GM18498 (cell line): ENCODE data around the gene HSD17B14.
"Not testable (repeated sequence)": the region's sequence is repeated elsewhere in the genome, so short reads cannot be mapped to it uniquely, and the experiment has no call there.

ENCODE experiments used
- ATAC-seq: cut with Tn5 transposase; IDR thresholded peaks from one replicate; pipeline ENCODE4 v1.9.1; 2021; ENCODE audit warnings: mild to moderate bottlenecking, moderate library complexity; ENCODE audit not compliant: unreplicated experiment

Gene HSD17B14

DNA sequence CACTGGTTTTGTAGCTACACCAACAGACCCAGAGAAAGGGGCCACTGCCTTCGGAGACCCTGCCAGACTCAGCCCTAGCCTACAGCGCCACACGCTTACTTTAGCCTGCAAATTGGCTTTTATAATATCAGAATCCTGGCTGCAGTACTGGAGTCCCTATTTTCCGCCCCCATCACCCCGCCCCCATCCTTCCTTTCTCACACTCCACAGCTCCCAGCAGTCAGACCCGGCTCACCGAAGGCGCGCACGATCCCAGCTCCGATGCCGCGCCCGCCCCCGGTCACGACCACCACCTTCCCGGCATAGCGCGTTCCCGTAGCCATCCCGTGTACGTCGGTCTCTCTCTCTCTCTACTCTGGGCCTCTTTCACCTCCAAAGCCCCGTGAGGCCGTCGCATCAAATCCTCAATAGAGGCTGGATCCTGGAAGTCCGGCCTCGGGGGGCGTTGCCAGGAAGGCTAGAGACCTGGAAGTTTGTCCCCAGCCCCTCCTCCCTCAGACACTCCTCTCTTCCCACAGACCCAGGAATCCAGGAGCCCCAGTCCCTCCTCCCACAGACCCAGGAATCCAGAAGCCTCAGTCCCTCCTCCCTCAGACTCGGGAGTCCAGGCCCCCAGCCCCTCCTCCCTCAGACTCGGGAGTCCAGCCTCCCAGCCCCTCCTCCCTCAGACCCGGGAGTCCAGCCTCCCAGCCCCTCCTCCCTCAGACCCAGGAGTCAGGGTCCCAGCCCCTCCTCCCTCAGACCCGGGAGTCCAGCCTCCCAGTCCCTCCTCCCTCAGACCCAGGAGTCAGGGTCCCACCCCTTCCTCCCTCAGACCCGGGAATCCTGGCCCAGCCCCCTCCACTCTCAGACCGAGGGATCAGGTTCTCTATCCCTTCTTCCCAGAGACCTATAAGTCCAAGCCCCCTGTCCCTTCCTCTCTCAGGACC lies at the start of gene HSD17B14:
TSS of gene HSD17B14 (minus strand) at position 403 of the 929 bp plus-strand sequence. CDS start at position 323, 80 bp downstream.
- ATAC-seq = peak; percentile 4

DNA sequence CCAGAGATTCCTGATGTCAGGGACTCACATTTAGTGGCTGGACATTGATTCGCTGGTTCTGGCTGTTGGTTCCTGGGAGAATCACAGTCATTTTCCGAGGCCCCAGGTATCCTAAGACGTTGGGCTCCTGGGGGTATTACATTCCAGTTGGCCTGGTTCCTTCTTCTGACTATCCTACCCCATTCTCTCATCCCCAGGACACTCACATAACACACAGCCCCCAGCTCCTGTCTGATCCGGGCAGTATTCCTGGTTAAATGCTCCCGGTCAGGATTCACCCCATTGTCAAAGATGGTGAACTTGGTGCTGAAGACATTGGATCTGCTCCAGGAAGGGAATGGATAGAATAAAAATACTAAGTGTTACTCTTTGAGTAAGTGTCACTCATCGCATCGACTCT lies 47.4 kb upstream of the HSD17B14 start:
- ATAC-seq = no peak

DNA sequence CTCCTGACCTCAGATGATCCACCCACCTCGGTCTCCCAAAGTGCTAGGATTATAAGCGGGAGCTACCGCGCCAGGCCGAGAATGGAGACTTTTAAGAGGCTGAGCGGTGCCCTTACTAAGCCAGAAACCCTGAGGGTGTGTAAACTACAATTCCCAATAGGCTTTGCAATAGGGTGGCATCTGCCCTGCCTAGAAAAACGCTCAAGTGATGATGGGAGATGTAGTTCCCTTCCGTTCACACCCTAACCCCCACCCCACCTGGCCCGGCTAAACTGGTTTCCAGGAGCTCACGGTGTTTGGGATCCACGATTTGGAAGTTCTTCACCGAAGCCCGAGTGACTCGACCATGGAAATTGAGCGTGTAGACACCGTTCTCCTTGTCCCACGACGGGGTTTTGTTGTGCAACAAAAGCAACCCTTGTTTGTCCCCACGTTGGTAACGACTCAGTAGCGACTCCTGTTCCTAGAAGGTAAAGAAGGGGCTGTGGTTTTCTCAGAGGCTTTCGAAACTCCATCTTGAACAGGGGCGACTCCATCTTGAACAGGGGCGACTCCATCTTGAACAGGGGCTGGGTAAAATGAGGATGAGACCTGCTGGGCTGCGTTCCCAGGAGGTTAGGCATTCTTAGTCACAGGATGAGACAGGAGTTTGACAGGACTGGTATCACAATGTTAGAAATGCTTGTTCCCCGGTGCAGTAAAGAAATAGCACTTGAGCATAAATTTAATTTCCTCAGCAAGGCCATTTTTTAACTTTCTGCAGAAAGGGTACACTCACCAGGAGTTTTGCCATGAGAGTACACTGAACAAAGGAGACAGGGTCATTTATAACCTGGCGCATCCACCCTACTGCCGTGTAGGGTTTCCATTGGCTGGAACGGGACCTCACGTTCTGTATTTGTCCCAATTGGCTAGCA lies 45.7 kb upstream of the HSD17B14 start:
- no peak for ATAC-seq

DNA sequence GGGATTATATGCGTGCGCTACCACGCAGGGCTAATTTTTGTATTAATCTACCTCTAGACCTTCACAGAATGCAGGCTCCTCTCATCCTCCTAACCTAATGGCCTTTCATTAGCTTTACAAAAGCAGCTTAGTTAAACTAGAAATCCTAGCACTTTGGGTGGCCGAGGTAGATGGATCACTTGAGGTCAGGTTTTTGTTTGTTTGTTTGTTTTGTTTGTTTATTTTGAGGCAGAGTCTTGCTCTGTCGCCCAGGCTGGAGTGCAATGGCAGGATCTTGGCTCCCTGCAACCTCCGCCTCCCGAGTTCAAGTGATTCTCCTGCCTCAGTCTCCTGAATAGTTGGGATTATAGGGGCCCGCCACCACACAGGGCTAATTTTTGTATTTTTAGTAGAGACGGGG lies 43.4 kb upstream of the HSD17B14 start:
- ATAC-seq = not testable (repeated sequence)

DNA sequence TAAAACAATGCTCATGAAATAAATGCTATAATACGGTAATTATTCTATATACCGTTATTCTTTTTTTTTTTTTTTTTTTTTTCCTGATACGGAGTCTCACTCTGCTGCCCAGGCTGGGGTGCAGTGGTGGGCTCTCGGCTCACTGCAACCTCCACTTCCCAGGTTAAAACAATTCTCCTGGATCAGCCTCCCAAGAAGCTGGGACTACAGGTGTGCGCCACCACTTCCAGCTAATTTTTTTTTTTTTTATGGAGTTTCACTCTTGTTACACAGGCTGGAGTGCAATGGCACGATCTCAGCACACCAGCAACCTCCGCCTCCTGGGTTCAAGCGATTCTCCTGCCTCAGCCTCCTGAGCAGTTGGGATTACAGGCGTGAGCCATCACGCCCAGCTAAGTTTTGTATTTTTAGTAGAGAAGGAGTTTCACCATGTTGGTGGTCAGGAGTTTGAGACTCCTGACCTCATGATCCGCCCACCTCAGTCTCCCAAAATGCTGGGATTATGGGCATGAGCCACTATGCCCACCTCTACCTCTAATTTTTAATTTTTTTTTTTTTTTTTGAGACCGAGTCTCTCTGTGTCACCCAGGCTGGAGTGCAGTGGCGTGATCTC lies 42.8 kb upstream of the HSD17B14 start:
- no peak for ATAC-seq

DNA sequence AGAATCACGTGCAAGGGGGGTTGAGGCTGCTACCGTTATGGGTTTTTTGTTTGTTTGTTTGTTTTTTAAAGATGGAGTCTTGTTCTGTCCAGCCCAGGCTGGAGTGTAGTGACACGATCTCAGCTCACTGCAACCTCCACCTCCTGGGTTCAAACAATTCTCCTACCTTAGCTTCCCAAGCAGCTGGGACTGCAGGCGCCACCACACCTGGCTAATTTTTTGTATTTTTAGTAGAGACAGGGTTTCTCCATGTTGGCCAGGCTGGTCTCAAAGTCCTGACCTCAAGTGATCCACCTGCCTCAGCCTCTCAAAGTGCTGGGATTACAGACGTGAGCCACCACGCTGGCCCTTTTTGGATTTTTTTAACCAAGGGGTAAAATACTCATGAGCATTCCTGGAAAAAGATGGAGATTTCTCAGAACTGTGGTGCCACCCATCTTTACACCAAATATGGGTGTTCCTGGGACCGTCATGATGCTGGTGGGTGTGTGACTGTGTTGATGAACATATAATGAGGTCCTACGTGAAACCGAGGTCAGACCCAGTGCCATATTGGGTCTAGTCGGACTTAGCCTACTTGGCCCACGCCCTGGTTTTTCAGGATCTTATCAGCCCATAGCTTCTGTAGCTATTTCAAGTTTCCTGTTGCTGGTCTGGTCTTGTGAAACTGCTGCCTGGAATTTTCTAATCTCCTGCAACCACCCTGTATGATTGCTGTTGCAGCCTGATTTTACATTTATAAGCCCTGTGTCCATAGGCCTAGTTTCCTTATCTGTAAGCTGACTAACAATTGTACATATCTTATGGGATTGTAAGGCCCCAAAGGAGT lies 42.1 kb upstream of the HSD17B14 start:
- ATAC-seq = no peak

DNA sequence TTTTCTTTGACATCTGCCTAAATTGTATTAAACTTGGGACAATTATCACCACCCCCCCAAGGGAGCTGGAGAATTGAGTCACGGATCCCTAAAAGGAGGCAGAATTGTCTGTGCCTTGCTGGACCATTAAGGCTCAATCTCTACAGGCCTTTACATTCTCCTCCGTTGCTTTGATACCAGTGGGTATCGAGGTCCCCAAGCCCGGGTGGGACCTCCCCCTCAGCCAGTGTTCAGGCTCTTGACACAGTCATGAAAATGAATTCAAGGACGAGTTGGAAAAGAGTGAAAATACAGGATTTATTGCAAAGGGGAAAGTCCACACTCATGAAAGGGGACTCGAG lies 41.5 kb upstream of the HSD17B14 start:
- ATAC-seq = no peak

DNA sequence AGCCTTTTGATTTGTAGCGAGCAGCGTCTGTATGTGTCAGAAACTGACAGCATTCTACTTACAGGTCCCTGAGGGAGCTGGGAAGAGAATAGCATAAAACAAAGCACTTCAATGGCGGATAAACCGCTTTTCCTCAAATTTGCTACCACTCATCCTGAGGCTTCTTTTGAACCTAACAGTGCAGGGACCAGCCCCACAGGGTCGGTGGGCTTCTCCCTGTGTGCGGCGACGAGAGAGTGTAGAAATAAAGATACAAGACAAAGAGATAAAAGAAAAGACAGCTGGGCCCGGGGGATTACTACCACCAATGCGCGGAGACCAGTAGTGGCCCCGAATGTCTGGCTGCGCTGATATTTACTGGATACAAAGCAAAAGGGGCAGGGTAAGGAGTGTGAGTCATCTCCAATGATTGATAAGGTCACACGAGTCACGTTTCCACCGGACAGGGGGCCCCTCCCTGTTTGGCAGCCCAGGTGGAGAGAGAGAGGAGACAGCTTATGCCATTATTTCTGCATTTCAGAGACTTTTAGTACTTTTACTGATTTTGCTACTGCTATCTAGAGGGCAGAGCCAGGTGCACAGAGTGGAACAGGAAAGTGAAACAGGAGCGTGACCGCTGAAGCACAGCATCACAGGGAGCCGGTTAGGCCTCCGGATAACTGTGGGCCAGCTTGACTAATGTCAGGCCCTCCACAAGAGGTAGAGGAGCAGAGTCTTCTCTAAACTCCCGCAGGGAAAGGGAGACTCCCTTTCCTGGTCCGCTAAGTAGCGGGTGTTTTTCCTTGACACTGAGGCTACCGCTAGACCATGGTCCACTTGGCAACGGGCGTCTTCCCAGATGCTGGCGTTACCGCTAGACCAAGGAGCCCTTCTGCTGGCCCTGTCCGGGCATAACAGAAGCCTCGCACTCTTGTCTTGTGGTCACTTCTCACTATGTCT lies 40.0 kb upstream of the HSD17B14 start:
- not testable (repeated sequence) for ATAC-seq

DNA sequence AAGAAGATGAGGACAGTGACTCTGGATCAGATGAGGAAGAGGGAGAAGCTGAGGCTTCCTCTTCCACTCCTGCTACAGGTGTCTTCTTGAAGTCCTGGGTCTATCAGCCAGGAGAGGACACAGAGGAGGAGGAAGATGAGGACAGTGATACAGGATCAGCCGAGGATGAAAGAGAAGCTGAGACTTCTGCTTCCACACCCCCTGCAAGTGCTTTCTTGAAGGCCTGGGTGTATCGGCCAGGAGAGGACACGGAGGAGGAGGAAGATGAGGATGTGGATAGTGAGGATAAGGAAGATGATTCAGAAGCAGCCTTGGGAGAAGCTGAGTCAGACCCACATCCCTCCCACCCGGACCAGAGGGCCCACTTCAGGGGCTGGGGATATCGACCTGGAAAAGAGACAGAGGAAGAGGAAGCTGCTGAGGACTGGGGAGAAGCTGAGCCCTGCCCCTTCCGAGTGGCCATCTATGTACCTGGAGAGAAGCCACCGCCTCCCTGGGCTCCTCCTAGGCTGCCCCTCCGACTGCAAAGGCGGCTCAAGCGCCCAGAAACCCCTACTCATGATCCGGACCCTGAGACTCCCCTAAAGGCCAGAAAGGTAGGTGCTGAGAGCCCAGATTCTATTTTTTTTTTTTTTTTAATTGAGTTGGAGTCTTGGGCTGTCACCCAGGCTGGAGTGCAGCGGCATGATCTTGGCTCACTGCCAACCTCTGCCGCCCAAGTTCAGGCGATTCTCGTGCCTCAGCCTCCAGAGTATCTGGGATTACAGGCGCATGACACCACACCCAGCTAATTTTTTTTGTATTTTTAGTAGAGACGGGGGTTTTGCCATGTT lies 38.2 kb upstream of the HSD17B14 start:
- ATAC-seq = no peak

DNA sequence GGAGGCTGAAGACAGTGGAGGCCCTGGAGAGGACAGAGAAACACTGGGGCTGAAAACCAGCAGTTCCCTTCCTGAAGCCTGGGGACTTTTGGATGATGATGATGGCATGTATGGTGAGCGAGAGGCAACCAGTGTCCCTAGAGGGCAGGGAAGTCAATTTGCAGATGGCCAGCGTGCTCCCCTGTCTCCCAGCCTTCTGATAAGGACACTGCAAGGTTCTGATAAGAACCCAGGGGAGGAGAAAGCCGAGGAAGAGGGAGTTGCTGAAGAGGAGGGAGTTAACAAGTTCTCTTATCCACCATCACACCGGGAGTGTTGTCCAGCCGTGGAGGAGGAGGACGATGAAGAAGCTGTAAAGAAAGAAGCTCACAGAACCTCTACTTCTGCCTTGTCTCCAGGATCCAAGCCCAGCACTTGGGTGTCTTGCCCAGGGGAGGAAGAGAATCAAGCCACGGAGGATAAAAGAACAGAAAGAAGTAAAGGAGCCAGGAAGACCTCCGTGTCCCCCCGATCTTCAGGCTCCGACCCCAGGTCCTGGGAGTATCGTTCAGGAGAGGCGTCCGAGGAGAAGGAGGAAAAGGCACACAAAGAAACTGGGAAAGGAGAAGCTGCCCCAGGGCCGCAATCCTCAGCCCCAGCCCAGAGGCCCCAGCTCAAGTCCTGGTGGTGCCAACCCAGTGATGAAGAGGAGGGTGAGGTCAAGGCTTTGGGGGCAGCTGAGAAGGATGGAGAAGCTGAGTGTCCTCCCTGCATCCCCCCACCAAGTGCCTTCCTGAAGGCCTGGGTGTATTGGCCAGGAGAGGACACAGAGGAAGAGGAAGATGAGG lies 37.4 kb upstream of the HSD17B14 start:
- ATAC-seq = no peak

DNA sequence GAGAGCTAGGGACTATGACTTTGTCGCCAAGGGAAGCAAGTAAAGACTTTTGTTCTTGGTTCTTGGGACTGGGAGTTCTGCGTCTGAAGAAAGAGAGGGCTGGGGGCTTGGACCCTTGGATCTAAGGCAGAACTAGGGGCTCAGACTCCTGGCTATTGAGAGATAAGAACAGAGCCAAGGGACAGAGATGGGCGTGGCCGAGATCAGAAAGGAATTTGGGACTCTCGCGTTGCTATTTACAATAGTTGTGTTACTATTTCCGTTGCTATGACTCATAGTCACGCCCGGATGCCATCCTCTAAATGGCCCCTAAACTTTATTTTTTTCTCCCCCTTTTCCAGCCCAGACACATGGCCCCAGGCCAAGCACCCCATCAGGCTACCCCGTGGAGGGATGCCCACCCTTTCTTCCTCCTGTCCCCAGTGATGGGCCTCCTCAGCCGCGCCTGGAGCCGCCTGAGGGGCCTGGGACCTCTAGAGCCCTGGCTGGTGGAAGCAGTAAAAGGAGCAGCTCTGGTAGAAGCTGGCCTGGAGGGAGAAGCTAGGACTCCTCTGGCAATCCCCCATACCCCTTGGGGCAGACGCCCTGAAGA lies 36.7 kb upstream of the HSD17B14 start:
- ATAC-seq = peak; percentile 27

DNA sequence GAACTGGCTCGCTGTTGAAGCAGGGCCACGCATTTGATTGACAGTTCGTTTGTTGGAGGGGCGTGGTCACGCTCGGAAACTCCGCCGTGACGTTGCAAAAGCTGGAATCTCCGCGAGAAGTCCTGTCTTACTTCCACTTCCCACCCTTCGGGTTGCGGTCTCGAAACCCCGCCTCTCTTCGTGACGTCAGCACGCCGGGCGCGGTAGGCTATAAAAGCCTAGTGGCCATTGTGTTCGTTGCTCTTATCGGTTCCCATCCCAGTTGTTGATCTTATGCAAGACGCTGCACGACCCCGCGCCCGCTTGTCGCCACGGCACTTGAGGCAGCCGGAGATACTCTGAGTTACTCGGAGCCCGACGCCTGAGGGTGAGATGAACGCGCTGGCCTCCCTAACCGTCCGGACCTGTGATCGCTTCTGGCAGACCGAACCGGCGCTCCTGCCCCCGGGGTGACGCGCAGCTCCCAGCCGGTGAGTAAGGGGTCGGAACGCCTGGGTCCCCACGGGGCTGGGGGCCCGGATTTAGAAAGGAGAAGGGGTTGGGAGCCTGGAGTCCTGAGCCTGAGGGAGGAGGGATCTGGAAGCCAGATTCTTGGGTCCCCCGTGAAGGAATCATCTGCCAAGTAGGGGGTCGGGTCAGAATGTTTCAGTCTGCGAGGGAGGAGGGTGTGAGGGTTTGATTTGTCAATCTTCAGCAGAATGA lies 36.0 kb upstream of the HSD17B14 start, which contains the start of gene PPP1R15A:
TSS of gene PPP1R15A (plus strand) at position 240 of the 702 bp plus-strand sequence. CDS start 813 bp downstream, outside the sequence.
- ATAC-seq = peak; percentile 54

DNA sequence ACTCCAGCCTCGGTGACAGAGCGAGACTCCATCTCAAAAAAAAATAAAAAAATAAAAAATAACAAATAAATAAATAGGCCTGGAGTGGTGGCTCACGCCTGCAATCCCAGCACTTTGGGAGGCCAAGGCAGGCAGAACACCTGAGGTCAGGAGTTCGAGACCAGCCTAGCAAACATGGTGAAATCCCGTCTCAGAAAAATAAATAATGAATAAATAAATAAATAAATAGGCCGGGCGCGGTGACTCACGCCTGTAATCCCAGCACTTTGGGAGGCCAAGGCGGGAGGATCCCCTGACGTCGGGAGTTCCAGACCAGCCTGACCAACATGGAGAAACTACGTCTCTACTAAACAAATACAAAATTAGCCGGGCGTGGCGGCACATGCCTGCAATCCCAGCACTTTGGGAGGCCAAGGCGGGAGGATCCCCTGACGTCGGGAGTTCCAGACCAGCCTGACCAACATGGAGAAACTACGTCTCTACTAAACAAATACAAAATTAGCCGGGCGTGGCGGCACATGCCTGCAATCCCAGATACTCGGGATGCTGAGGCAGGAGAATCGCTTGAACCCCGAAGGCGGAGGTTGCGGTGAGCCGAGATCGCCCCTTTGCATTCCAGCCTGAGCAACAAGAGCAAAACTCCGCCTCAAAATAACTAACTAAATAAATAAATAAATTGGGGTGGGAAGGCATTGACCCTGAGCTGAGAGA lies 35.3 kb upstream of the HSD17B14 start:
- not testable (repeated sequence) for ATAC-seq

DNA sequence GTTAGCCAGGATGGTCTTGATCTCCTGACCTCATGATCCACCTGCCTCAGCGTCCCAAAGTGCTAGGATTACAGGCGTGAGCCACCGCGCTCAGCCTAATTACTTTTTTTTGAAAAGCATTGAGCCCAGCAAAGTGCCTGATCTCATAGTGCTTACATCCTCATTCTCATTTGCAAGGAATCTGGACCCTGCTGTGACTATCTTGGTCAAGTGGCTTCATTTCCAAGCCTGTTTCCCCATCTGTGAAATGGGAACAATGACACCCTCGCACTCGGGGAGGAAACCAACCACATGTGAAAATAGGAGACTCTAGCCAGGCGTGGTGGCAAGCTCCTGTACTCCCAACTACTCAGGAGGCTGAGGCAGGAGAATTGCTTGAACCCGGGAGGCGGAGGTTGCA lies 33.8 kb upstream of the HSD17B14 start:
- ATAC-seq = no peak

DNA sequence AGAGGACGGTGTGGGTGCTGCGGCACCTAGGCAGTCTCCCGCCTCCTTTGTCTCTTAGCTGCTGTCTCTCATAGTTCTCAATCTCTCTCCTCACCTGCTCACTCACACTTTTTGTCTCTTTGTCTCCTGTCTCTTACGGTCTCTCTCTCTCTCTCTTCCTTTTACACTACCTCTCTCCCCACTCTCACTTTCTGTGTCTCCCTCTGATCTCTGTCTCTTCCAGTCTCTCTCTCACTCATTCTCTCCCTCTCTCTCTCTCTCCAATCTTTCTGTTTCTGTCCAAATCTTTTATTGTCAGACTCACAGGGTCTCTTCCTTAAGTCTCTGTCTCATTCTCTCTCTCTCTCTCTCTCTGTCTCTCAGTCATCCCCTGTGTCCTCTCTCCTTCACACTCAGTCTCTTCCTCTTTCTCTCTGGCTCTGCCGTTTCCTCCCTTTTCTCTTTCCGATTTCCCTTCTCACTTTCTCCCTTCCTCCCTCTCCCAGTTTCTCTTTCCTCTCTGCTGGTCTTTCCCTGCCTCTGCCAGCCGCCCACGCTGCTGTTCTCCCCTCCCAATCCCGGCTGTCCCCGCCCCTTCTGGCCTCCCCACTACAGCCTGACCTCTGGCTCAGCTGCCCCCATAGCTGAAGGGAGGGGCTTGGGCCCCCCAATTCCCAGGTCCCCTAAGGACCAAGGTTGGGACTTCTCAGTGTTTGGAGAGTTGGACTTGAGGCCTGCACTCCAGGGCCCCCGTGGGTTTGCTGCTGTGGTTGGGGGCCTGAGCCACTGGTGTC lies 32.0 kb upstream of the HSD17B14 start, which contains the start of gene PLEKHA4:
TSS of gene PLEKHA4 (minus strand) at position 504 of the 773 bp plus-strand sequence. CDS start 997 bp downstream, outside the sequence.
- no peak for ATAC-seq
